A549 (cell line): Measurements from ENCODE around the gene CAPN9.
"Not testable (repeated sequence)": the region's sequence is repeated elsewhere in the genome, so short reads cannot be mapped to it uniquely, and the experiment has no call there.

Experiments used
- HDAC2 ChIP-seq: fragments of 200-600 bp; sonication (generic); IDR thresholded peaks from 2 replicates; pipeline ENCODE4 v1.6.1; 2016
- HOXB5 ChIP-seq: fragments of 250-450 bp; sonication (Bioruptor Pico); IDR thresholded peaks from 2 replicates; pipeline ENCODE4 v1.5.0; 2020; ENCODE audit warnings: mild to moderate bottlenecking, moderate library complexity
- MYC ChIP-seq: IDR thresholded peaks from 2 replicates; pipeline ENCODE4 v1.6.1; 2012; ENCODE audit warnings: mild to moderate bottlenecking, inconsistent platforms, low read length, improper control_type of control experiment, borderline replicate concordance
- NR3C1 ChIP-seq: fragments of >200 bp; sonication (Bioruptor Twin); formaldehyde crosslinking; IDR thresholded peaks from 3 replicates; pipeline ENCODE4 v1.6.1; 2017
- POLR2A ChIP-seq: IDR thresholded peaks from 2 replicates; pipeline ENCODE4 v1.6.1; 2012; ENCODE audit warnings: mild to moderate bottlenecking, low read length
- RFX5 ChIP-seq: fragments of 450-650 bp; IDR thresholded peaks from 2 replicates; pipeline ENCODE4 v1.7.1; 2014; ENCODE audit warnings: antibody characterized with exemption, mild to moderate bottlenecking, moderate library complexity
- TP53 ChIP-seq: fragments of 250-450 bp; sonication (Bioruptor Pico); IDR thresholded peaks from 2 replicates; pipeline ENCODE4 v1.5.0; 2021; ENCODE audit warnings: mild to moderate bottlenecking, moderate library complexity
- ZNF302 ChIP-seq: fragments of 250-450 bp; sonication (Bioruptor Pico); IDR thresholded peaks from 2 replicates; pipeline ENCODE4 v1.9.0; 2021; ENCODE audit warnings: inconsistent platforms, mild to moderate bottlenecking, moderate library complexity
- ZSCAN20 ChIP-seq: fragments of 250-450 bp; sonication (Bioruptor Pico); IDR thresholded peaks from 2 replicates; pipeline ENCODE4 v1.8.0; 2022; ENCODE audit warnings: mild to moderate bottlenecking, moderate library complexity
- TF ChIP-seq, protein P1 (sequence below): fragments of >200 bp; sonication (Bioruptor Twin); formaldehyde crosslinking; IDR thresholded peaks from 3 replicates; pipeline ENCODE4 v1.5.1; 2016
- TF ChIP-seq, protein P2 (sequence below): IDR thresholded peaks from 2 replicates; pipeline ENCODE4 v1.6.1; 2012
- TF ChIP-seq, protein P3 (sequence below): fragments of 150-350 bp; IDR thresholded peaks from 2 replicates; pipeline ENCODE4 v1.6.1; 2014; ENCODE audit warnings: low read depth, mild to moderate bottlenecking, low read length

DNA sequence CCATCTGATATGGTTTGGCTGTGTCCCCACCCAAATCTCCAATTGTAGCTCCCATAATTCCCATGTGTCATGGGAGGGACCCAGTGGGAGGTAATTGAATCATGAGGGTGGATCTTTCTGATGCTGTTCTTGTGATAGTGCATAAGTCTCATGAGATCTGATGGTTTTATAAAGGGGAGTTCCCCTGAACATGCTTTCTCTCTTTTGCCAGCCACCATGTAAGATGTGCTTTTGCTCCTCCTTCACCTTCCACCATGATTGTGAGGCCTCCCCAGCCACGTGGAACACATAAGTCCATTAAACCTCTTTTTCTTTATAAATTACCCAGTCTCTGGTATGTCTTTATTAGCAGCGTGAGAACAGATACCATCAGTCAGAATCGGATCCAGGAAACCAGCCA is 30.7 kb upstream of the CAPN9 start:
- not testable (repeated sequence) for TF ChIP-seq ZSCAN20; ZNF302 (CRISPR knock-in tag); POLR2A; NR3C1; TP53 (CRISPR knock-in tag); RFX5; HOXB5 (CRISPR knock-in tag); HDAC2; MYC
- TF ChIP-seq, protein P1, sequence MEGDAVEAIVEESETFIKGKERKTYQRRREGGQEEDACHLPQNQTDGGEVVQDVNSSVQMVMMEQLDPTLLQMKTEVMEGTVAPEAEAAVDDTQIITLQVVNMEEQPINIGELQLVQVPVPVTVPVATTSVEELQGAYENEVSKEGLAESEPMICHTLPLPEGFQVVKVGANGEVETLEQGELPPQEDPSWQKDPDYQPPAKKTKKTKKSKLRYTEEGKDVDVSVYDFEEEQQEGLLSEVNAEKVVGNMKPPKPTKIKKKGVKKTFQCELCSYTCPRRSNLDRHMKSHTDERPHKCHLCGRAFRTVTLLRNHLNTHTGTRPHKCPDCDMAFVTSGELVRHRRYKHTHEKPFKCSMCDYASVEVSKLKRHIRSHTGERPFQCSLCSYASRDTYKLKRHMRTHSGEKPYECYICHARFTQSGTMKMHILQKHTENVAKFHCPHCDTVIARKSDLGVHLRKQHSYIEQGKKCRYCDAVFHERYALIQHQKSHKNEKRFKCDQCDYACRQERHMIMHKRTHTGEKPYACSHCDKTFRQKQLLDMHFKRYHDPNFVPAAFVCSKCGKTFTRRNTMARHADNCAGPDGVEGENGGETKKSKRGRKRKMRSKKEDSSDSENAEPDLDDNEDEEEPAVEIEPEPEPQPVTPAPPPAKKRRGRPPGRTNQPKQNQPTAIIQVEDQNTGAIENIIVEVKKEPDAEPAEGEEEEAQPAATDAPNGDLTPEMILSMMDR: not testable (repeated sequence)
- TF ChIP-seq, protein P2, sequence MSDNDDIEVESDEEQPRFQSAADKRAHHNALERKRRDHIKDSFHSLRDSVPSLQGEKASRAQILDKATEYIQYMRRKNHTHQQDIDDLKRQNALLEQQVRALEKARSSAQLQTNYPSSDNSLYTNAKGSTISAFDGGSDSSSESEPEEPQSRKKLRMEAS: not testable (repeated sequence)
- TF ChIP-seq, protein P3, sequence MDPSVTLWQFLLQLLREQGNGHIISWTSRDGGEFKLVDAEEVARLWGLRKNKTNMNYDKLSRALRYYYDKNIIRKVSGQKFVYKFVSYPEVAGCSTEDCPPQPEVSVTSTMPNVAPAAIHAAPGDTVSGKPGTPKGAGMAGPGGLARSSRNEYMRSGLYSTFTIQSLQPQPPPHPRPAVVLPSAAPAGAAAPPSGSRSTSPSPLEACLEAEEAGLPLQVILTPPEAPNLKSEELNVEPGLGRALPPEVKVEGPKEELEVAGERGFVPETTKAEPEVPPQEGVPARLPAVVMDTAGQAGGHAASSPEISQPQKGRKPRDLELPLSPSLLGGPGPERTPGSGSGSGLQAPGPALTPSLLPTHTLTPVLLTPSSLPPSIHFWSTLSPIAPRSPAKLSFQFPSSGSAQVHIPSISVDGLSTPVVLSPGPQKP: not testable (repeated sequence)
